H9 (cell line): ENCODE measurements around the gene TMCC1. TPM values are rescaled to one million over a fixed set of nuclear protein-coding genes. Genes with fewer than 3 reads are reported as not detected.

Experiments used
- DNase-seq: peaks from one replicate; pipeline ENCODE4 v3.0.0-alpha.2; 2017
- H2AFZ ChIP-seq: one replicate; pipeline ENCODE4 v1.6.1; 2013; ENCODE audit warnings: mild to moderate bottlenecking, low read length, control low read depth, moderate library complexity
- H2AK5ac ChIP-seq: 2 replicates; pipeline ENCODE4 v1.6.1; 2013; ENCODE audit warnings: low read length, control low read depth, mixed read lengths; ENCODE audit not compliant: insufficient read length
- H2BK120ac ChIP-seq: one replicate; pipeline ENCODE4 v1.6.1; 2013; ENCODE audit warnings: low read depth, mild to moderate bottlenecking, low read length, control low read depth, inconsistent platforms; ENCODE audit not compliant: poor library complexity, severe bottlenecking
- H2BK12ac ChIP-seq: 2 replicates; pipeline ENCODE4 v1.6.1; 2013; ENCODE audit warnings: low read length, control low read depth, mixed read lengths, low read depth; ENCODE audit not compliant: insufficient read length
- H2BK15ac ChIP-seq: 2 replicates; pipeline ENCODE4 v1.6.1; 2013; ENCODE audit warnings: low read depth, low read length, control low read depth
- H2BK20ac ChIP-seq: one replicate; pipeline ENCODE4 v1.6.1; 2013; ENCODE audit warnings: low read depth, mild to moderate bottlenecking, low read length, control low read depth, inconsistent platforms; ENCODE audit not compliant: poor library complexity, severe bottlenecking
- H2BK5ac ChIP-seq: 2 replicates; pipeline ENCODE4 v1.6.1; 2013; ENCODE audit warnings: low read length, control low read depth, mixed read lengths; ENCODE audit not compliant: insufficient read length
- H3K14ac ChIP-seq: 2 replicates; pipeline ENCODE4 v1.6.1; 2013; ENCODE audit warnings: low read length, control low read depth; ENCODE audit not compliant: insufficient read depth
- H3K18ac ChIP-seq: 2 replicates; pipeline ENCODE4 v1.6.1; 2013; ENCODE audit warnings: low read depth, mild to moderate bottlenecking, mixed read lengths, low read length, control low read depth; ENCODE audit not compliant: insufficient read length
- H3K23ac ChIP-seq: 2 replicates; pipeline ENCODE4 v1.6.1; 2013; ENCODE audit warnings: low read length, control low read depth, mixed read lengths, low read depth; ENCODE audit not compliant: insufficient read length
- H3K23me2 ChIP-seq: 2 replicates; pipeline ENCODE4 v1.6.1; 2013; ENCODE audit warnings: low read depth, mild to moderate bottlenecking, mixed read lengths, low read length, control low read depth; ENCODE audit not compliant: insufficient read length, poor library complexity, severe bottlenecking
- H3K27ac ChIP-seq: 2 replicates; pipeline ENCODE4 v1.5.1; 2013; ENCODE audit warnings: low read length, control low read depth, mixed read lengths, low read depth; ENCODE audit not compliant: insufficient read length
- H3K27me3 ChIP-seq: 2 replicates; pipeline ENCODE4 v1.6.1; 2013; ENCODE audit warnings: low read length, control low read depth, inconsistent platforms; ENCODE audit not compliant: insufficient read depth
- H3K4ac ChIP-seq: 2 replicates; pipeline ENCODE4 v1.6.1; 2013; ENCODE audit warnings: low read depth, mild to moderate bottlenecking, control low read depth, inconsistent platforms, low read length, moderate library complexity
- H3K4me1 ChIP-seq: 2 replicates; pipeline ENCODE4 v1.6.1; 2013; ENCODE audit warnings: low read length, control low read depth, inconsistent platforms; ENCODE audit not compliant: insufficient read depth
- H3K4me2 ChIP-seq: 2 replicates; pipeline ENCODE4 v1.6.1; 2013; ENCODE audit warnings: low read length, control low read depth, mixed read lengths; ENCODE audit not compliant: insufficient read length, insufficient read depth
- H3K56ac ChIP-seq: 2 replicates; pipeline ENCODE4 v1.6.1; 2013; ENCODE audit warnings: low read depth, mild to moderate bottlenecking, mixed read lengths, low read length, control low read depth; ENCODE audit not compliant: insufficient read length
- H3K79me1 ChIP-seq: 2 replicates; pipeline ENCODE4 v1.6.1; 2013; ENCODE audit warnings: low read depth, mild to moderate bottlenecking, moderate library complexity, low read length, control low read depth, inconsistent platforms; ENCODE audit not compliant: insufficient read depth, poor library complexity, severe bottlenecking
- H3K79me2 ChIP-seq: 2 replicates; pipeline ENCODE4 v1.6.1; 2013; ENCODE audit warnings: low read length, control low read depth, inconsistent platforms; ENCODE audit not compliant: insufficient read depth
- H3K9ac ChIP-seq: 2 replicates; pipeline ENCODE4 v1.6.1; 2013; ENCODE audit warnings: low read length, control low read depth, mixed read lengths; ENCODE audit not compliant: insufficient read length; ENCODE audit errors: extremely low read depth
- H3K9me3 ChIP-seq: one replicate; pipeline ENCODE4 v1.6.1; 2013; ENCODE audit warnings: low read depth, low read length, inconsistent platforms; ENCODE audit not compliant: control insufficient read depth
- H3T11ph ChIP-seq: one replicate; pipeline ENCODE4 v1.6.1; 2013; ENCODE audit warnings: mild to moderate bottlenecking, low read length, control low read depth, inconsistent platforms
- H4K20me1 ChIP-seq: one replicate; pipeline ENCODE4 v1.6.1; 2013; ENCODE audit not compliant: control insufficient read depth, insufficient read length, insufficient read depth
- H4K5ac ChIP-seq: 2 replicates; pipeline ENCODE4 v1.6.1; 2013; ENCODE audit warnings: low read depth, mild to moderate bottlenecking, mixed read lengths, low read length, control low read depth; ENCODE audit not compliant: insufficient read length
- H4K8ac ChIP-seq: replicated peaks from 2 replicates; pipeline ENCODE4 v1.6.1; 2013; ENCODE audit warnings: low read length, control low read depth, mixed read lengths, low read depth; ENCODE audit not compliant: insufficient read length
- H4K91ac ChIP-seq: 2 replicates; pipeline ENCODE4 v1.6.1; 2013; ENCODE audit warnings: low read depth, mild to moderate bottlenecking, moderate library complexity, mixed read lengths, low read length, control low read depth; ENCODE audit not compliant: insufficient read length
- H3K27ac Mint-ChIP-seq, 3 experiments: 2 replicates in 2 of 3; 3 replicates in 1 of 3; pipeline ENCODE4 v1.8.0; 2020 to 2021; ENCODE audit warnings: mixed read lengths in 3 of 3, mild to moderate bottlenecking in 1 of 3, moderate library complexity in 1 of 3
- H3K27me3 Mint-ChIP-seq: 2 replicates; pipeline ENCODE4 v1.8.0; 2021; ENCODE audit warnings: low read depth, mild to moderate bottlenecking, moderate library complexity, mixed read lengths
- H3K36me3 Mint-ChIP-seq, 3 experiments: 2 replicates in 2 of 3; 3 replicates in 1 of 3; pipeline ENCODE4 v1.8.0; 2020 to 2021; ENCODE audit warnings: low read depth in 3 of 3, mixed read lengths in 3 of 3; ENCODE audit not compliant: insufficient read depth in 1 of 3
- H3K4me1 Mint-ChIP-seq, 2 experiments: 2 replicates each; pipeline ENCODE4 v1.8.0; 2020; ENCODE audit warnings: mixed read lengths in 2 of 2
- H3K4me3 Mint-ChIP-seq, 2 experiments: 2 replicates in 1 of 2; 3 replicates in 1 of 2; pipeline ENCODE4 v1.8.0; 2020 to 2021; ENCODE audit warnings: mild to moderate bottlenecking in 2 of 2, mixed read lengths in 2 of 2, moderate library complexity in 1 of 2
- H3K9me3 Mint-ChIP-seq, 2 experiments: 2 replicates in 1 of 2; 3 replicates in 1 of 2; pipeline ENCODE4 v1.8.0; 2020; ENCODE audit warnings: mild to moderate bottlenecking in 2 of 2, mixed read lengths in 2 of 2, moderate library complexity in 1 of 2
- WGBS: extraction: QIAGEN DNeasy Blood & Tissue Kit; methylation state at CpG from one replicate; pipeline ENCODE4 v1.1.7; 2013; ENCODE audit warnings: missing lambda C conversion rate, low lambda C conversion rate, mixed read lengths; ENCODE audit not compliant: insufficient read length; ENCODE audit errors: extremely low coverage; 5-methylcytosine and 5-hydroxymethylcytosine counted together
- total RNA-seq: library from RNA; stranded (reverse); gene quantifications from 2 replicates; pipeline ENCODE4 v1.2.1, GENCODE V29; 2021
- TF ChIP-seq, protein P1 (sequence below): fragments of 200-600 bp; sonication (generic); conservative IDR thresholded peaks from 3 replicates; pipeline ENCODE4 v1.8.0; 2021; ENCODE audit warnings: antibody characterized with exemption, mild to moderate bottlenecking

The TMCC1 gene
- total RNA-seq, 1 experiment from 2014 or later, result 24.4 TPM

- no peaks in the 10 kb centered on the region for H3K9me3 Mint-ChIP-seq
- H3K79me2 ChIP-seq, result peaks cover 8% of the 10 kb centered on the region; the same call in 1 of the 2 replicates
- no peak overlapping the region for H3K27ac Mint-ChIP-seq
Measured at GRCh38 chr3:129888771-129889170, 4.7 kb downstream of the TMCC1 start.

More at GRCh38 chr3:129888771-129889170, 4.7 kb downstream of the TMCC1 start:
- H2AK5ac ChIP-seq, result no peak overlapping the region
- H3K4me3 Mint-ChIP-seq, result no peak overlapping the region
- no peak overlapping the region for H3K18ac ChIP-seq
- H3K79me1 ChIP-seq, result peaks cover 9% of the 10 kb centered on the region
- no peak overlapping the region for H2BK120ac ChIP-seq
- H3K9me3 ChIP-seq, result no peaks in the 10 kb centered on the region
- no peaks in the 10 kb centered on the region for H4K20me1 ChIP-seq
- no CpG with 5 or more reads among the region's 5 CpGs for WGBS
- no peak overlapping the region for H3K4me2 ChIP-seq
- peaks cover 0 to 11% (median 2%) of the 10 kb centered on the region in 3 experiments; a peak in 3 of 7 replicates for H3K36me3 Mint-ChIP-seq
- H3K27me3 ChIP-seq, result no peaks in the 10 kb centered on the region
- no peak overlapping the region for H4K8ac ChIP-seq
- no peak overlapping the region for H4K91ac ChIP-seq
- H3T11ph ChIP-seq, result no peak overlapping the region
- H3K23me2 ChIP-seq, result peaks cover 4% of the 10 kb centered on the region
- no peak overlapping the region for H2BK5ac ChIP-seq
- TF ChIP-seq, protein P1, sequence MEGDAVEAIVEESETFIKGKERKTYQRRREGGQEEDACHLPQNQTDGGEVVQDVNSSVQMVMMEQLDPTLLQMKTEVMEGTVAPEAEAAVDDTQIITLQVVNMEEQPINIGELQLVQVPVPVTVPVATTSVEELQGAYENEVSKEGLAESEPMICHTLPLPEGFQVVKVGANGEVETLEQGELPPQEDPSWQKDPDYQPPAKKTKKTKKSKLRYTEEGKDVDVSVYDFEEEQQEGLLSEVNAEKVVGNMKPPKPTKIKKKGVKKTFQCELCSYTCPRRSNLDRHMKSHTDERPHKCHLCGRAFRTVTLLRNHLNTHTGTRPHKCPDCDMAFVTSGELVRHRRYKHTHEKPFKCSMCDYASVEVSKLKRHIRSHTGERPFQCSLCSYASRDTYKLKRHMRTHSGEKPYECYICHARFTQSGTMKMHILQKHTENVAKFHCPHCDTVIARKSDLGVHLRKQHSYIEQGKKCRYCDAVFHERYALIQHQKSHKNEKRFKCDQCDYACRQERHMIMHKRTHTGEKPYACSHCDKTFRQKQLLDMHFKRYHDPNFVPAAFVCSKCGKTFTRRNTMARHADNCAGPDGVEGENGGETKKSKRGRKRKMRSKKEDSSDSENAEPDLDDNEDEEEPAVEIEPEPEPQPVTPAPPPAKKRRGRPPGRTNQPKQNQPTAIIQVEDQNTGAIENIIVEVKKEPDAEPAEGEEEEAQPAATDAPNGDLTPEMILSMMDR, result no peak
- H3K27ac ChIP-seq, result no peak overlapping the region
- H2BK12ac ChIP-seq, result no peak overlapping the region
- peaks cover 23 to 24% of the 10 kb centered on the region in 2 experiments for H3K4me1 Mint-ChIP-seq
- no peak overlapping the region for H4K5ac ChIP-seq
- no peak overlapping the region for H3K14ac ChIP-seq
- H2BK20ac ChIP-seq, result no peak overlapping the region
- peaks cover 5% of the 10 kb centered on the region; the same call in 1 of the 2 replicates for H3K4me1 ChIP-seq
- H2BK15ac ChIP-seq, result no peak overlapping the region
- H3K23ac ChIP-seq, result no peak overlapping the region
- no peaks in the 10 kb centered on the region for H3K27me3 Mint-ChIP-seq
- H2AFZ ChIP-seq, result no peak overlapping the region
- DNase-seq, result no peak
- H3K56ac ChIP-seq, result no peak overlapping the region
- H3K9ac ChIP-seq, result no peak overlapping the region
- no peak overlapping the region for H3K4ac ChIP-seq
